Neutrophil (primary cell): Measurements from ENCODE around the gene FOXN4.

Source experiments
- H3K27ac ChIP-seq: fragments of 200-600 bp; sonication (generic); 2 replicates; pipeline ENCODE4 v1.5.1; 2016; ENCODE audit warnings: mild to moderate bottlenecking, moderate library complexity
- H3K27me3 ChIP-seq: fragments of 200-600 bp; sonication (generic); 2 replicates; pipeline ENCODE4 v1.6.0; 2016; ENCODE audit warnings: mild to moderate bottlenecking
- H3K36me3 ChIP-seq: fragments of 200-600 bp; sonication (generic); 2 replicates; pipeline ENCODE4 v1.5.1; 2017
- H3K4me1 ChIP-seq, 2 experiments: fragments of 200-600 bp in 1 of 2; sonication (generic) in 1 of 2; 1 replicate in 1 of 2; 2 replicates in 1 of 2; pipeline versions ENCODE4 v1.5.1 to v1.6.1; 2013 to 2016; ENCODE audit warnings: low read depth in 1 of 2, low read length in 1 of 2, mild to moderate bottlenecking in 1 of 2, moderate library complexity in 1 of 2; ENCODE audit not compliant: control insufficient read depth in 1 of 2, insufficient read depth in 1 of 2
- H3K4me3 ChIP-seq, 2 experiments: fragments of 200-600 bp in 1 of 2; sonication (generic) in 1 of 2; 1 replicate in 1 of 2; 2 replicates in 1 of 2; pipeline ENCODE4 v1.5.1; 2013 to 2016; ENCODE audit warnings: low read depth in 1 of 2, low read length in 1 of 2, mild to moderate bottlenecking in 1 of 2, moderate library complexity in 1 of 2
- H3K9me3 ChIP-seq: fragments of 200-600 bp; sonication (generic); 2 replicates; pipeline ENCODE4 v1.5.1; 2016
- CTCF ChIP-seq: fragments of 200-600 bp; sonication (generic); IDR thresholded peaks from 2 replicates; pipeline ENCODE4 v1.5.1; 2016; ENCODE audit warnings: antibody characterized with exemption

FOXN4 gene

DNA sequence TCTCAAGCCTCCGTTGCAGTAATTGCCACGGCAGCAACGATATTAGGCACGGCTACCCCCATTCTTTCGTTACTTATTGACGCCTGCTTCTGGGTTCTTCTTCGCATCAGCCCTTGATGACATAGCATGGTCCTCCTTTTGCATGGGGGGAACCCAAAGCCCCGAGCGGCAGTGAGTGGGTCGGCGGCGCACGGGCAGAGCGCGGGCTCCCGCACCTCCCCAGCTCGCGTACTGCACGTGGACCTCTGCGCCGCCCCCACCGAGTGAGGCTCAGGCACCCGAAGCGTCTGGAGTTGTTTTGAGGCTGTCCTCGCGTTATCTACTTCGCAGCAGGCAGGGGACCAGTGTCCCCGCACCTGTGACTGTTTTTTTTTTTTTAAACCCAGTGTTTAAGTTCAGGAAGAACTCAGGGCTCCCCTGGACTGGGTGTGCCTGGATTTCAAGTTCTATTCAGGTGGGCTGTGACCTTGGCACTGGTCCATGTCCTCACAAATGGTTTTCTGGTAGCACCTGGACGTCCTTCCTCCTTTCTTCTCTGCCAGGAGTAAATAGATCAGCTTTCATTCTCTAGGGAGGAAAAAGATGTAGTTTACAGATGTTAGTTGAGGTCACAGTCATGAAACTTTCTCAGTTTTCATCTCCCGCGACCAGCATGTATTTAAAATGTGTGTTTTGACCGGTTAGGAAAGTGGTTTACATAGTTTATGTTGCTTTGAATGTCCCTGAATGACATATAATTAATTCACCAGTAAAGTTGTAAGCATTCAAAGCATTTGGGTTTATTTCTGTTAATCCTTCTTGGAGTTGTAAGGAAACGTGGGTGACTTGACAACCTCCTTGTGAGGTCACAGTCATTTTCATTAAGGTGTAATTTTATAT lies 1.4 kb upstream of the FOXN4 start:
- no peak overlapping the region for H3K27ac ChIP-seq
- peaks cover 98% of the 10 kb centered on the region for H3K27me3 ChIP-seq
- H3K36me3 ChIP-seq: no peaks in the 10 kb centered on the region
- no peak for TF ChIP-seq CTCF
- H3K4me3 ChIP-seq: no peak overlapping the region
- no peaks in the 10 kb centered on the region for H3K9me3 ChIP-seq
- peaks cover 5 to 14% of the 10 kb centered on the region in 2 experiments for H3K4me1 ChIP-seq

DNA sequence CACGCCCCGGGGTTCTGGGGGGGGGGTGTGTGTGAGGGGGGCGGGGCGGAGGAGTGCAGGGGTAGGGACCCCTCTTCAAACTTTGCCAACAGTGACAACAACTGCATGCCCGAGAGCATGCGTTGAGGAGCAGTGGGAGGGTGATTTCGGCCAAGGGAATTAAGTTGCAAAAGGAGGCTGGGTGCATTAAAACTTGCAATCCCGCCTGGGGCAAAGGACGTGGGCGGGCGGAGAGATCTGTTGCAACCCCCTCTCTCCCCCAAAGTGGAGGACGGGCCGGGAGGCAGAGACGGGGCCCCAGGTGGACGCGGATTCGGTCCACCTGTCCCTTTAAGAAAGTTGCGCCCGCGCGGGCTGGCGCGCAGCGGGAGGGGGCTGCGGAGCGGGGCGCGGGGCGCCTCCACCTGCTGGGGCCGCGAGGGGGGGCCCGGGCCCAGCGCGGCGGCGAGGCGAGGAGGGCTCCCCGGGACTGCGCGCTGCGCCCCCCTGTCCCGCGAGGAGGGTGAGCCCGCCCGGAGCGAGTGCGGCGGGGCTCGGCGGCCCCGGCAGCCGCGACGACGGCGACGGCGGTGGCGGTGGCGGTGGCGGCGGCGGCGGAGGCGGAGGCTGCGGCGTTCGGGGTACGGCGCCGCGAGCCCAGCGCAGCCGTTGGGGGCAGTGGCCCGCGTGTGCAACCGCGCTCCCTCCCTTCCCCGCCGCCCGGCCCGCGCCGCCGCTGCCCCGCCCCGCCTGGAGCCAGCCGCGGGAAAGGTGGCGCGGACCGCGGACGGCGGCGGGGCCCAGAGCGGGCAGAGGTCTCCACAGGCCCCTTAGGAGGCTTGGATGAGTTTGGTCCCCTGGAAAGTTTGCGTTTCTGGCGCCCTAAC lies 530 bp upstream of the FOXN4 start:
- H3K4me3 ChIP-seq: peak overlapping the region in 1 of 2 experiments; percentile 23
- TF ChIP-seq CTCF: no peak
- no peak overlapping the region for H3K27ac ChIP-seq
- no peaks in the 10 kb centered on the region for H3K36me3 ChIP-seq
- peaks cover 5 to 14% of the 10 kb centered on the region in 2 experiments for H3K4me1 ChIP-seq
- H3K9me3 ChIP-seq: no peaks in the 10 kb centered on the region
- H3K27me3 ChIP-seq: peaks cover 98% of the 10 kb centered on the region

DNA sequence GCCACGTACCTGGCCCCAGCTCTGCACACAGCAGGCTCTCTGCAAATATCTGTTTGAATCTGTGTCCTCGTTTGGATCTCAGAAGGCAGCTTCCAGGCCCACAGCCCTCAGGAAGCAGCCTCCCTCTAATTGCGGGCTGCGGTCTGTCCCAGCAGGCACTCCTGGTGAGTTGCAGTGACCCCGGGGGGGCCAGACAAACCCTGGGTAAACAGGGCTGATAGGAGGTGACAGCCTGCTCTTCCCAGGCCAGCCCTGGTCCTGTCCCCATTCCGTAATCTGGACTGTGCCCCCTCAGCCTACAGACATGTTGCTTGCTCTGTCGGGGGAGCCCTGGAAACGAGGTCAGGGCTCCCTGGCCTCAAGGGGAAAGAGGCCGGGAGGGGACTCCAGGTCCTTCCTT lies 2.0 kb downstream of the FOXN4 start:
- H3K9me3 ChIP-seq: no peaks in the 10 kb centered on the region
- H3K4me3 ChIP-seq: no peak overlapping the region
- no peaks in the 10 kb centered on the region for H3K36me3 ChIP-seq
- H3K27me3 ChIP-seq: peaks cover 94% of the 10 kb centered on the region
- no peak for TF ChIP-seq CTCF
- peaks cover 5 to 14% of the 10 kb centered on the region in 2 experiments for H3K4me1 ChIP-seq
- no peak overlapping the region for H3K27ac ChIP-seq

- peaks cover 79% of the 10 kb centered on the region for H3K27me3 ChIP-seq
- TF ChIP-seq CTCF: no peak
Measured at GRCh38 chr12:109305547-109305946, 3.5 kb downstream of the FOXN4 start.

DNA sequence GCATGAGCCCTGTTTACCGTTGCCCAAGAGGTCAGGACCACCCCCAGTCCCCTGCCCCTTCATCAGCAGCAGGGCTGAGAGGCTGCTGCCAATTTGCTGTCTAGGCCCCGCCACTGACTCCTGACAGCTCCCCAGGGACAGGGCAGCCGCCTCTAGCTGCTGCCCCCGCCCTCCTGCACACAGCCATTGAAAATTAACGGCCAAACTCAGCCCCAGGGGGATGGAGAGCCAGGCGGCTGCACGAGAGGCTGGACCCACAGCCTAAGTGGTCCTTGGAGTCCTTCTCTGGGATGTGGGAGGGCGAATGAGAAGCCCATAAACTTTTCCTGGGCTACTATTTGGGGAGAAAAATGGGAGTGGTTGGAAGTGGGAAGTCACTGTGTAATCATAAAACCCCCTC lies 4.6 kb downstream of the FOXN4 start:
- Histone ChIP-seq H3K27ac (no peak overlapping the region), H3K27me3 (peaks cover 70% of the 10 kb centered on the region)

More at GRCh38 chr12:109305547-109305946, 3.5 kb downstream of the FOXN4 start:
- Histone ChIP-seq H3K27ac (no peak overlapping the region), H3K4me1 (peaks cover 5 to 14% of the 10 kb centered on the region in 2 experiments), H3K4me3 (no peak overlapping the region), H3K9me3 (no peaks in the 10 kb centered on the region), H3K36me3 (no peaks in the 10 kb centered on the region)

More for the DNA sequence above, 4.6 kb downstream of the FOXN4 start:
- no peak overlapping the region for H3K4me3 ChIP-seq
- no peaks in the 10 kb centered on the region for H3K36me3 ChIP-seq
- peaks cover 2 to 7% of the 10 kb centered on the region in 2 experiments for H3K4me1 ChIP-seq
- no peak for TF ChIP-seq CTCF
- H3K9me3 ChIP-seq: no peaks in the 10 kb centered on the region
